ENCODE measurements around the gene FAM3C.
"Not testable (repeated sequence)": the region's sequence is repeated elsewhere in the genome, so short reads cannot be mapped to it uniquely, and the experiment has no call there.

The FAM3C gene

GRCh38 chr7:121395961-121396757, at the start of gene FAM3C:
FAM3C (minus strand) TSS chr7:121396308; CDS start chr7:121382969, 13,339 bp downstream.
- peak; percentile 64 for TF ChIP-seq CTCF (IDR thresholded peaks at IDR 0.05; ENCODE audit: low read depth, low read length, missing control alignments)
- DNase-seq (ENCODE audit: low read depth): peak; percentile 65
- peak within 1 kb of the TSS; percentile 91 for H3K4me3 ChIP-seq (ENCODE audit: low read depth, low read length)

- TF ChIP-seq CTCF (IDR thresholded peaks at IDR 0.05; ENCODE audit: low read depth, low read length, missing control alignments): no peak
- no peak for DNase-seq (ENCODE audit: low read depth)
- no peak overlapping the region for H3K4me3 ChIP-seq (ENCODE audit: low read depth, low read length)
These were observed 46.7 kb upstream of the FAM3C start for GRCh38 chr7:121442845-121443244.

- peak overlapping the region; percentile 56 for H3K4me3 ChIP-seq (ENCODE audit: low read depth, low read length)
- no peak for DNase-seq (ENCODE audit: low read depth)
- no peak for TF ChIP-seq CTCF (IDR thresholded peaks at IDR 0.05; ENCODE audit: low read depth, low read length, missing control alignments)
These were observed 44.9 kb upstream of the FAM3C start for GRCh38 chr7:121440857-121441503.

- peak; percentile 42 for DNase-seq (ENCODE audit: low read depth)
- not testable (repeated sequence) for H3K4me3 ChIP-seq (ENCODE audit: low read depth, low read length)
These were observed 42.2 kb upstream of the FAM3C start for GRCh38 chr7:121438043-121438955.

GRCh38 chr7:121437470-121437869, 41.4 kb upstream of the FAM3C start:
- TF ChIP-seq CTCF (IDR thresholded peaks at IDR 0.05; ENCODE audit: low read depth, low read length, missing control alignments): no peak
- no peak overlapping the region for H3K4me3 ChIP-seq (ENCODE audit: low read depth, low read length)
- no peak for DNase-seq (ENCODE audit: low read depth)

- no peak for TF ChIP-seq CTCF (IDR thresholded peaks at IDR 0.05; ENCODE audit: low read depth, low read length, missing control alignments)
- DNase-seq (ENCODE audit: low read depth): no peak
These were observed 40.6 kb upstream of the FAM3C start for GRCh38 chr7:121436688-121437087.

GRCh38 chr7:121436136-121436535, 40.0 kb upstream of the FAM3C start:
- H3K4me3 ChIP-seq (ENCODE audit: low read depth, low read length): no peak overlapping the region
- no peak for DNase-seq (ENCODE audit: low read depth)
- no peak for TF ChIP-seq CTCF (IDR thresholded peaks at IDR 0.05; ENCODE audit: low read depth, low read length, missing control alignments)

More at GRCh38 chr7:121436688-121437087, 40.6 kb upstream of the FAM3C start:
- H3K4me3 ChIP-seq (ENCODE audit: low read depth, low read length): no peak overlapping the region

Data from GM12864 (cell line).